ENCODE data around the gene RASSF9. TPM values are rescaled to one million over a fixed set of nuclear protein-coding genes. Genes with fewer than 3 reads are reported as not detected.
A peak's percentile ranks its signal among the peaks of the same experiment; 100 is the strongest.

The RASSF9 gene
- total RNA-seq, 4 donors from 2014 or later = 1.2 to 3.6 (median 2.1) TPM

DNA sequence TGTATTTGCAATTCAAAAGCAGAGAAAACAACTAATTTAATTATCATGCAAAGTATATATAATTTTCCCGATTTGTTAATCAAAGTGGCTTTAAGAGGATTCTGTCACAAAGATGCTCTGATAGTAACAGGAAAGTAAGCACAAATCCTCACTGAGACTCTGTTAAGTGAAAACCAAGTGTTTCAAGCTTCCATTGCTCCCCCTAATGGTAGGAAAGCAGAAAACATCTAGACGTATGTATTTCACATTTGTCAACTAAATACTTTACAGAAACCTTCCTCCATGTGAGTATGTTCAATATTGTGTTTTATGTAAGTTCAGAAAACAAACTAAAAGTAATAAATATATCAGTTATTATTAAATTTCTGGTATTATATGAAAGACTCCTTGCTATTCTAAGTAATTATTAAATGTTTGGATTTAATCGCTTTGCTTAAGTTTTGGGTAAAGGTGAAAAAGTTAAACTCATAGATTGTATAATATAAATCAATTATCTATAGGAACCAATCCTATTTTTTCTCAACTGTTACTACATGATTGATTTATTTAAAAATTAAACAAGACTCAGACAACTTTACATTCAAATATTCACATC lies 36.4 kb upstream of the RASSF9 start:
- intact Hi-C loops (cut with DNase I) = no loop called here
- Histone ChIP-seq H3K4me3 (no peak overlapping the region), H3K27me3 (no peaks in the 10 kb centered on the region), H3K9me3 (no peaks in the 10 kb centered on the region), H3K27ac (replicated peaks in 1 of 4) (no peak overlapping the region), H3K36me3 (no peaks in the 10 kb centered on the region), H3K4me1 (no peaks in the 10 kb centered on the region)
- WGBS = 32% methylated on average over 3 of the region's 3 CpGs
- TF ChIP-seq POLR2A (IDR thresholded peaks at IDR 0.05; ENCODE audit: low read depth) = no peak
- TF ChIP-seq, protein P1, sequence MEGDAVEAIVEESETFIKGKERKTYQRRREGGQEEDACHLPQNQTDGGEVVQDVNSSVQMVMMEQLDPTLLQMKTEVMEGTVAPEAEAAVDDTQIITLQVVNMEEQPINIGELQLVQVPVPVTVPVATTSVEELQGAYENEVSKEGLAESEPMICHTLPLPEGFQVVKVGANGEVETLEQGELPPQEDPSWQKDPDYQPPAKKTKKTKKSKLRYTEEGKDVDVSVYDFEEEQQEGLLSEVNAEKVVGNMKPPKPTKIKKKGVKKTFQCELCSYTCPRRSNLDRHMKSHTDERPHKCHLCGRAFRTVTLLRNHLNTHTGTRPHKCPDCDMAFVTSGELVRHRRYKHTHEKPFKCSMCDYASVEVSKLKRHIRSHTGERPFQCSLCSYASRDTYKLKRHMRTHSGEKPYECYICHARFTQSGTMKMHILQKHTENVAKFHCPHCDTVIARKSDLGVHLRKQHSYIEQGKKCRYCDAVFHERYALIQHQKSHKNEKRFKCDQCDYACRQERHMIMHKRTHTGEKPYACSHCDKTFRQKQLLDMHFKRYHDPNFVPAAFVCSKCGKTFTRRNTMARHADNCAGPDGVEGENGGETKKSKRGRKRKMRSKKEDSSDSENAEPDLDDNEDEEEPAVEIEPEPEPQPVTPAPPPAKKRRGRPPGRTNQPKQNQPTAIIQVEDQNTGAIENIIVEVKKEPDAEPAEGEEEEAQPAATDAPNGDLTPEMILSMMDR (IDR thresholded peaks at IDR 0.05) = peak; percentile 52 to 71 (median 63)
- no peak for TF ChIP-seq EP300 (IDR thresholded peaks at IDR 0.05)
- TF ChIP-seq POLR2AphosphoS5 (IDR thresholded peaks at IDR 0.05) = no peak
- no peak for DNase-seq (ENCODE audit: extremely low spot score)

DNA sequence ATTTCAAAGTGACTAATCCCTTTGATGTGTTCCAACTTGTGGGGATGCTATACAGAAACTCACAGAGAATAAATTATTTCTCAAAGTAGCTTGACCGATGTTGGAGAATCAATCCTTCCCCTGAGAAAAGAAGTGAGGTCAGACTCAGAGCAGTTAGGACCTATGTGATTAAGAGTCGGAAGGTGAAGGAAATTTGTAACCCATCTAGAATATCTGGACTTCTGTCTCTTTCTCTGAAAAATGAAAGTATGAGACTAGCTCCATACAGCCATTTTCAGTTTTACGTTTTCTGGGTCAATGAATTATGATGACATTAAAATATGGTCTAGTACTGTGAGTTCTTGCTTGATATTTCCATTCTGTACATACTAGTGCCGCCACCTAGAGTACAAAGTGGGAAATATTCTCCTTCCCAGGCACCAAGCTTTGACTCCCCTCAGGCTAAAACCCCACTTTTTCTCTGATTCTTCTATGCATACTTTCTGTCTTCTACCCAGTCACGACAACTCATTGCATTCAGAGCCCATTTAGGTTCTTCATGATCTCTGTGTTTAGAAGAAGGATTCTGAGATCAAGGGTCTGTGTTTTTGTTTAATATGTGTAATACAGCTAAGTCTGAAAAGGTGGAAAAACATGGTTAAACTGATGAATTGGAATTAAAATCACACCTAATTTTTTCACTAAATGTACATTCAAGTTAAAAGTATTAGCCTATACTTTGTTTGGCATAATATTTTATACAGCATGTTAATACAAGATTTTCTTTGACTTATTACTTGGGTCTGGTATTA lies 31.0 kb upstream of the RASSF9 start:
- Histone ChIP-seq H3K36me3 (no peaks in the 10 kb centered on the region), H3K27ac (replicated peaks in 1 of 4) (no peak overlapping the region), H3K27me3 (peaks cover 0 to 6% (median 0%) of the 10 kb centered on the region in 4 donors), H3K4me3 (peak overlapping the region in 2 of 4 donors; percentile 4 to 10), H3K9me3 (no peaks in the 10 kb centered on the region), H3K4me1 (no peaks in the 10 kb centered on the region)
- intact Hi-C loops (cut with DNase I) = loop anchor here (2.0 kb wide), 2 partner anchors 296 to 398 kb away; no protein-coding TSS in a partner anchor
- 30% methylated on average over 5 of the region's 5 CpGs for WGBS
- DNase-seq (ENCODE audit: extremely low spot score) = no peak
- TF ChIP-seq EP300 (IDR thresholded peaks at IDR 0.05) = no peak
- no peak for TF ChIP-seq POLR2A (IDR thresholded peaks at IDR 0.05; ENCODE audit: low read depth)
- TF ChIP-seq, protein P1 (IDR thresholded peaks at IDR 0.05) = peak; percentile 62 to 78 (median 69)
- no peak for TF ChIP-seq POLR2AphosphoS5 (IDR thresholded peaks at IDR 0.05)

DNA sequence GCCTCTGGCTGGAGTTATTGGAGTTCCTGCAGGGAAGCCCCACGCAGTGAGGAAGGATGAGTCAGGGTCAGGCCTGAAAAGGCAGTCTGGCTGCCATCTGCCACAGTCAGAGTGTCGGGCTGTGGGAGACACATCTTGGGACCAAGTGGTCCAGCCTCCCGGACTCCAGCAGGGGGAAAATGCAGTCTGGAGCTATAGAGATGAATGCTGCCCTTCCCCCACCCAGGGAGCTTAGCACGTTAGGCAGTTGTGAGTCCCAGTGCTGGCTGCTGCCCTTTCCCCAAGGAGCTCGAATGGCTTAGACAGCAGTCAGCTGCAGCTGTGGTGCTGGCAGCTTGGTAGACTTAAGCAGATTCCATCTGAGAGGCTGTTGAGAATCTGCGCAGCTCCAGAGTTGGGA lies 29.7 kb upstream of the RASSF9 start:
- 82% methylated on average over 5 of the region's 6 CpGs for WGBS
- TF ChIP-seq POLR2A (IDR thresholded peaks at IDR 0.05; ENCODE audit: low read depth) = no peak
- no peak for TF ChIP-seq POLR2AphosphoS5 (IDR thresholded peaks at IDR 0.05)
- TF ChIP-seq EP300 (IDR thresholded peaks at IDR 0.05) = no peak
- TF ChIP-seq, protein P1 (IDR thresholded peaks at IDR 0.05) = no peak

DNA sequence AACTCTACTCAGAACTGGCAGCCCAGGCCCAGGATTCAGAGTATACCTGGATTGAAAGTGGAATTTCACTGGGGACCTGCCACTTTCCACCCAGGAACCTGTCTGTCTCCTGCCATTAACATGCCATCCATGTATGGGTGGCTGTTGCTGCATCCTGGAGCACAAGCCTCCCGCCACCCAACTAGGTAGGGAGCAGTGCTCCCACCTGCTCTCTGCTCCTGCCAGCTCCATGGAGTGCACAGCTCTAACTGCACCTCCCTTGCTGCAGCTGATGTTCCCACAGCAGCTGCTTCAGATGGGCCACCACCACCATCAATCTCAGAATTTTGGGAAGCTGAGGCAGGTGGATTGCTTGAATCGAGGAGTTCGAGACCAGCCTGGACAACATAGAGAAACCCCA lies 20.8 kb upstream of the RASSF9 start:
- TF ChIP-seq EP300 (IDR thresholded peaks at IDR 0.05) (no peak), POLR2A (IDR thresholded peaks at IDR 0.05; ENCODE audit: low read depth) (no peak), POLR2AphosphoS5 (IDR thresholded peaks at IDR 0.05) (no peak)
- TF ChIP-seq, protein P1 (IDR thresholded peaks at IDR 0.05) = no peak
- H3K27me3 ChIP-seq = no peaks in the 10 kb centered on the region
- no peak overlapping the region for H3K27ac ChIP-seq (replicated peaks in 1 of 4)
- 93% methylated on average over 3 of the region's 3 CpGs for WGBS
- H3K4me3 ChIP-seq = no peak overlapping the region
- H3K4me1 ChIP-seq = no peaks in the 10 kb centered on the region
- no peaks in the 10 kb centered on the region for H3K9me3 ChIP-seq
- no peaks in the 10 kb centered on the region for H3K36me3 ChIP-seq
- intact Hi-C loops (cut with DNase I) = no loop called here
- DNase-seq (ENCODE audit: extremely low spot score) = no peak

More for the DNA sequence above, 29.7 kb upstream of the RASSF9 start:
- Histone ChIP-seq H3K4me1 (no peaks in the 10 kb centered on the region), H3K4me3 (no peak overlapping the region), H3K27me3 (peaks cover 0 to 6% (median 0%) of the 10 kb centered on the region in 4 donors), H3K27ac (replicated peaks in 1 of 4) (no peak overlapping the region), H3K9me3 (no peaks in the 10 kb centered on the region), H3K36me3 (no peaks in the 10 kb centered on the region)
- intact Hi-C loops (cut with DNase I) = loop anchor here (2.0 kb wide), 2 partner anchors 295 to 397 kb away; no protein-coding TSS in a partner anchor
- DNase-seq (ENCODE audit: extremely low spot score) = no peak

Measured in esophagus muscularis mucosa (tissue), 4 donors.